Prostate gland (tissue), 2 donors: ENCODE results near the gene TUSC2. TPM values are rescaled to one million over a fixed set of nuclear protein-coding genes. Genes with fewer than 3 reads are reported as not detected.

Experiments
- DNase-seq: peaks from one replicate; pipeline ENCODE4 v3.0.0-alpha.2; 2019; ENCODE audit warnings: low spot score
- H3K27ac ChIP-seq, 2 donors: fragments of 200-600 bp; sonication (generic); 2 replicates each; pipeline ENCODE4 v1.5.1; 2017 to 2019
- H3K27me3 ChIP-seq: fragments of 200-600 bp; sonication (generic); replicated peaks from 2 replicates; pipeline ENCODE4 v1.5.1; 2019; ENCODE audit not compliant: insufficient read depth
- H3K36me3 ChIP-seq, 2 donors: fragments of 200-600 bp; sonication (generic); 1 replicate in 1 of 2; 2 replicates in 1 of 2; pipeline versions ENCODE4 v1.5.1 to v1.8.1; 2017 to 2019
- H3K4me1 ChIP-seq: fragments of 200-600 bp; sonication (generic); replicated peaks from 2 replicates; pipeline ENCODE4 v1.5.1; 2019
- H3K4me3 ChIP-seq, 2 donors: fragments of 200-600 bp; sonication (generic); 2 replicates each; pipeline ENCODE4 v1.5.1; 2017 to 2019
- H3K9me3 ChIP-seq: fragments of 200-600 bp; sonication (generic); 2 replicates; pipeline ENCODE4 v1.5.1; 2017
- POLR2A ChIP-seq: fragments of 450-650 bp; IDR thresholded peaks from one replicate; pipeline ENCODE4 v1.6.1; 2016; ENCODE audit warnings: antibody characterized with exemption, mild to moderate bottlenecking
- POLR2AphosphoS5 ChIP-seq: sonication (generic); formaldehyde crosslinking; IDR thresholded peaks from one replicate; pipeline ENCODE4 v1.6.1; 2017; ENCODE audit warnings: antibody characterized with exemption
- WGBS: methylation state at CpG from one replicate; pipeline ENCODE4 v1.1.5; 2018; 5-methylcytosine and 5-hydroxymethylcytosine counted together
- intact Hi-C: fragments of 100-400 bp; cut with DNase I; formaldehyde crosslinking; loops from one replicate; pipeline ENCODE4 v1.14.2; 2022
- total RNA-seq, 2 donors: library from RNA; depleted of rRNA; stranded (reverse); fragments of >200 nt; gene quantifications; one replicate each; pipeline ENCODE4 v1.1.0, GENCODE V29; 2016
- TF ChIP-seq, protein P1 (sequence below), 4 experiments: fragments of 200-600 bp in 2 of 4; fragments of 450-650 bp in 2 of 4; sonication (generic) in 2 of 4; IDR thresholded peaks; 1 replicate in 3 of 4; 2 replicates in 1 of 4; pipeline ENCODE4 v1.5.1; 2016 to 2019; ENCODE audit warnings: antibody characterized with exemption in 4 of 4, mild to moderate bottlenecking in 2 of 4, moderate library complexity in 2 of 4

TUSC2 gene
- total RNA-seq, 2 donors from 2014 or later: 31.9 to 121 TPM

DNA sequence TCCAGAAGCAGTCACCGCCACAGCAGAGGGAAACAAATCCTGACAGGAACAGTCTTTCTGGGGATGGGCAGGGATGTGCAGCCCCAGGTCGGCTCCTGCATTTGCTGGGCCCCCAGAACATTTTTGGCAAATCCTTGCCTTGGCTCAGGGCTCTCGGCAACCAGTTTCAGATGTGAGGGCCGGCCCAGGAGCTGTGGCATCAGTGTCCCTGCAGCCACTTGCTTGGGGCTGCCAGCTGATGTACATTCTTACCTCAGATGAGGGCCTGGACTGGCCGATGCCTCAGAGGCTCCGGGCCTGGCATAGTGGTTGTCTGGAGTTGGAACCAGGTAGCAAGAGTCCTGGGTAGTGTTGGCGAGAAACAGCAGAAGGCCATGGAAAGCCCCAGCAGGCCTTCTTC, 26.8 kb upstream of the TUSC2 start:
- Histone ChIP-seq H3K4me1 (peaks cover 33% of the 10 kb centered on the region), H3K27me3 (no peaks in the 10 kb centered on the region), H3K27ac (no peak overlapping the region), H3K9me3 (no peaks in the 10 kb centered on the region), H3K36me3 (no peaks in the 10 kb centered on the region), H3K4me3 (no peak overlapping the region)
- DNase-seq: no peak
- intact Hi-C loops: loop anchor here (5.0 to 10.0 kb wide), 2 partner anchors 257 to 1030 kb away; partner anchors contain the start of genes CISH and MANF
- WGBS: 87% methylated on average over 7 of the region's 7 CpGs
- TF ChIP-seq, protein P1, sequence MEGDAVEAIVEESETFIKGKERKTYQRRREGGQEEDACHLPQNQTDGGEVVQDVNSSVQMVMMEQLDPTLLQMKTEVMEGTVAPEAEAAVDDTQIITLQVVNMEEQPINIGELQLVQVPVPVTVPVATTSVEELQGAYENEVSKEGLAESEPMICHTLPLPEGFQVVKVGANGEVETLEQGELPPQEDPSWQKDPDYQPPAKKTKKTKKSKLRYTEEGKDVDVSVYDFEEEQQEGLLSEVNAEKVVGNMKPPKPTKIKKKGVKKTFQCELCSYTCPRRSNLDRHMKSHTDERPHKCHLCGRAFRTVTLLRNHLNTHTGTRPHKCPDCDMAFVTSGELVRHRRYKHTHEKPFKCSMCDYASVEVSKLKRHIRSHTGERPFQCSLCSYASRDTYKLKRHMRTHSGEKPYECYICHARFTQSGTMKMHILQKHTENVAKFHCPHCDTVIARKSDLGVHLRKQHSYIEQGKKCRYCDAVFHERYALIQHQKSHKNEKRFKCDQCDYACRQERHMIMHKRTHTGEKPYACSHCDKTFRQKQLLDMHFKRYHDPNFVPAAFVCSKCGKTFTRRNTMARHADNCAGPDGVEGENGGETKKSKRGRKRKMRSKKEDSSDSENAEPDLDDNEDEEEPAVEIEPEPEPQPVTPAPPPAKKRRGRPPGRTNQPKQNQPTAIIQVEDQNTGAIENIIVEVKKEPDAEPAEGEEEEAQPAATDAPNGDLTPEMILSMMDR (IDR thresholded peaks at IDR 0.05): no peak
- TF ChIP-seq POLR2A (no peak), POLR2AphosphoS5 (no peak)

DNA sequence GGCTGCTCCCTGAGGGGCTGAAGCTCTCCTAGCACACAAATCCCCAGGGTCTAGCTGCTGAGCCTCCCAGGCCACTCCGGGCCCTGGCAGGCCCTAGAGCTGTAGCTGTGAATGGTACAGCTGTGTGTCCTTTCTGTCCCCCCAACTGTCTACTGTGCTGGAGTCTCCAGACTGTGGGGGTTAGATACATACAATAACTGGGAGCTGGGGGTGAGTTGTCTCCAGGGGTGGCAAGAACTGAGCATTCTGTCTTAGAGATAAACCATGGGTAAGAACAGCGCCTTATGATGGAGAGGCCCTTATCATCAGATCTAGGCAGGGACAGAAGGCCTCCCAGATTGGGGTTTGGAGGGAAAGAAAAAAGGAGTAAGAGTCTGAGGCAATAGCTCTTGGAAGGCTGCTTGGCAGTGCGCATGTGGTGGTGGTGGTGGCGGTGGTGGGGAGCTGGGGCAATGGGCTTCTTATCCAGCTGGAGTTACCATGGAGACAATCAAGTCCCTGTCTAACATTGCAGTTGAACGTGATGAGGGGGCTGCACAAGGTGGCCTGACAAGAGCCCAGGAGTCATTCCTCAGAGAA, 26.3 kb upstream of the TUSC2 start:
- TF ChIP-seq POLR2A (no peak), POLR2AphosphoS5 (no peak)
- TF ChIP-seq, protein P1 (IDR thresholded peaks at IDR 0.05): no peak
- no peak overlapping the region for H3K27ac ChIP-seq

DNA sequence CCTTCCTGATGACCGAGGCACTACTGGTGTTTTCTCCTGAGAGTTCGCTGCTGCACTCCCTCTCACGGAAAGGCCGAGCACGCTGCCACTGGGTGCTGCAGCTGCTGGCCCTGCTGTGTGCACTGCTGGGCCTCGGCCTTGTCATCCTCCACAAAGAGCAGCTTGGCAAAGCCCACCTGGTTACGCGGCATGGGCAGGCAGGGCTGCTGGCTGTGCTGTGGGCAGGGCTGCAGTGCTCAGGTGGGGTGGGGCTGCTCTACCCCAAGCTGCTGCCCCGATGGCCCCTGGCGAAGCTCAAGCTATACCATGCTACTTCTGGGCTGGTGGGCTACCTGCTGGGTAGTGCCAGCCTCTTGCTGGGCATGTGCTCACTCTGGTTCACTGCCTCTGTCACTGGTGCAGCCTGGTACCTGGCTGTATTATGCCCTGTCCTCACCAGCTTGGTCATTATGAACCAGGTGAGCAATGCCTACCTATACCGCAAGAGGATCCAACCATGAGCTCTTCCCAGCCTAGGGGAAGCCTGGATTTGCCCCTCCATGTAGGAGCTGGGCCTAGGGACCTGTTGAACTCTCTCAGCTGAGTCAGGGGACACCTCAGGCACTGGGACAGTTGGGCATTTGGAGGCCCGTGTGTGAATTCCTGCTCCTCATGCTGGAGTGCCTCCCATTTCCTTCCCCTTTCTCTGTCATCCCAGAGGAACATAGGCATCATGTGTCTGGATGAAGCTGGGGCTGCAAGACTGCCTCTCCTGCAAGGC, 25.4 kb upstream of the TUSC2 start:
- intact Hi-C loops: loop anchor here (10.0 kb wide), 1 partner anchor 1031 kb away; the partner anchor contains the start of gene MANF
- WGBS: 81% methylated on average over 10 of the region's 12 CpGs
- no peak for TF ChIP-seq POLR2AphosphoS5
- no peak for TF ChIP-seq POLR2A
- TF ChIP-seq, protein P1 (IDR thresholded peaks at IDR 0.05): no peak
- no peaks in the 10 kb centered on the region for H3K27me3 ChIP-seq
- no peak for DNase-seq
- no peaks in the 10 kb centered on the region for H3K9me3 ChIP-seq
- no peak overlapping the region for H3K27ac ChIP-seq
- no peaks in the 10 kb centered on the region for H3K36me3 ChIP-seq
- no peak overlapping the region for H3K4me3 ChIP-seq
- H3K4me1 ChIP-seq: peaks cover 39% of the 10 kb centered on the region

More for the DNA sequence above, 26.3 kb upstream of the TUSC2 start:
- intact Hi-C loops: loop anchor here (10.0 kb wide), 1 partner anchor 1031 kb away; the partner anchor contains the start of gene MANF
- Histone ChIP-seq H3K4me1 (peaks cover 38% of the 10 kb centered on the region), H3K4me3 (no peak overlapping the region), H3K9me3 (no peaks in the 10 kb centered on the region), H3K36me3 (no peaks in the 10 kb centered on the region), H3K27me3 (no peaks in the 10 kb centered on the region)
- WGBS: 62% methylated on average over 5 of the region's 5 CpGs
- no peak for DNase-seq

DNA sequence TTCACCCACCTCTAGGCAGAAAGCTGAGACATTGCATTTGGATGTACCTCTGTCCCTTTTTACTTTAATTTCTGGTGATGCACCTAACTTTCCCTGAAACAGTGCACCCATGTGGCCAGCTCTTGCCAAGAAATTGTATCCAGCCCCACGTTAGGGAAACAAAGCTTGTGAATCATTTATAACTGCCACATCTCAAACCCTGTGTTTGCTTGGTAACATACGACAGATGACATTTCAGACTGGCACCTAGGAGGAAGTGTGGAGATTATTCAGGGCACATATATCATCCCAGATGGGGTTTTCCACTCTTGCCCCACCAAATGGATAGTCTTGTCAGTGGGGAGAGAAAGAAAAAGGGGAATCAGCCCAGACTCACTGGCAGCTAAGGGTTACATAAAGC, 24.8 kb upstream of the TUSC2 start:
- peaks cover 37% of the 10 kb centered on the region for H3K4me1 ChIP-seq
- WGBS: 15% methylated on average over 2 of the region's 2 CpGs
- DNase-seq: no peak

More for the DNA sequence above, 24.8 kb upstream of the TUSC2 start:
- Histone ChIP-seq H3K27ac (no peak overlapping the region), H3K36me3 (no peaks in the 10 kb centered on the region), H3K9me3 (no peaks in the 10 kb centered on the region), H3K27me3 (no peaks in the 10 kb centered on the region), H3K4me3 (no peak overlapping the region)
- no peak for TF ChIP-seq POLR2AphosphoS5
- no peak for TF ChIP-seq POLR2A
- TF ChIP-seq, protein P1 (IDR thresholded peaks at IDR 0.05): no peak
- intact Hi-C loops: loop anchor here (10.0 kb wide), 1 partner anchor 1032 kb away; the partner anchor contains the start of gene MANF
